ENCODE measurements around the gene BICDL1.
A peak's percentile ranks its signal among the peaks of the same experiment; 100 is the strongest.
"Not testable (repeated sequence)": the region's sequence is repeated elsewhere in the genome, so short reads cannot be mapped to it uniquely, and the experiment has no call there.

Gene BICDL1

GRCh38 chr12:119992129-119992705 lies 3.2 kb downstream of the BICDL1 start:
- Mint-ChIP-seq H3K27me3 (no peaks in the 10 kb centered on the region), H3K27ac (peak overlapping the region; percentile 94), H3K4me1 (peaks cover 62% of the 10 kb centered on the region), H3K9me3 (no peaks in the 10 kb centered on the region), H3K36me3 (peaks cover 34% of the 10 kb centered on the region), H3K4me3 (peak overlapping the region; percentile 96)

GRCh38 chr12:119994892-119995658 lies 6.0 kb downstream of the BICDL1 start:
- H3K4me3 Mint-ChIP-seq, result peak overlapping the region; percentile 42
- no peaks in the 10 kb centered on the region for H3K27me3 Mint-ChIP-seq
- peak overlapping the region; percentile 46 for H3K27ac Mint-ChIP-seq
- H3K9me3 Mint-ChIP-seq, result no peaks in the 10 kb centered on the region
- H3K4me1 Mint-ChIP-seq, result peaks cover 72% of the 10 kb centered on the region
- peaks cover 45% of the 10 kb centered on the region for H3K36me3 Mint-ChIP-seq

GRCh38 chr12:119996417-119996816 lies 7.4 kb downstream of the BICDL1 start:
- Mint-ChIP-seq H3K27me3 (no peaks in the 10 kb centered on the region), H3K4me3 (peak overlapping the region; percentile 13), H3K27ac (peak overlapping the region; percentile 49), H3K4me1 (peaks cover 80% of the 10 kb centered on the region), H3K9me3 (no peaks in the 10 kb centered on the region), H3K36me3 (peaks cover 46% of the 10 kb centered on the region)

- Mint-ChIP-seq H3K4me3 (peak overlapping the region; percentile 39), H3K27me3 (no peaks in the 10 kb centered on the region), H3K4me1 (peaks cover 75% of the 10 kb centered on the region), H3K9me3 (no peaks in the 10 kb centered on the region), H3K36me3 (peaks cover 43% of the 10 kb centered on the region), H3K27ac (peak overlapping the region; percentile 83)
These were observed 9.6 kb downstream of the BICDL1 start for GRCh38 chr12:119998471-119999245.

- H3K9me3 Mint-ChIP-seq, result no peaks in the 10 kb centered on the region
- peak overlapping the region; percentile 19 for H3K4me3 Mint-ChIP-seq
- H3K27me3 Mint-ChIP-seq, result no peaks in the 10 kb centered on the region
- H3K36me3 Mint-ChIP-seq, result peaks cover 40% of the 10 kb centered on the region
- H3K27ac Mint-ChIP-seq, result no peak overlapping the region
- peaks cover 72% of the 10 kb centered on the region for H3K4me1 Mint-ChIP-seq
These were observed 11.5 kb downstream of the BICDL1 start for GRCh38 chr12:120000556-120000955.

- Mint-ChIP-seq H3K4me1 (peaks cover 84% of the 10 kb centered on the region), H3K27me3 (no peaks in the 10 kb centered on the region), H3K4me3 (peak overlapping the region; percentile 86), H3K36me3 (peaks cover 45% of the 10 kb centered on the region), H3K9me3 (peaks cover 6% of the 10 kb centered on the region), H3K27ac (peak overlapping the region; percentile 99)
These were observed 17.4 kb downstream of the BICDL1 start for GRCh38 chr12:120006258-120006975.

GRCh38 chr12:120007272-120007671 lies 18.2 kb downstream of the BICDL1 start:
- Mint-ChIP-seq H3K27me3 (no peaks in the 10 kb centered on the region), H3K9me3 (peaks cover 6% of the 10 kb centered on the region), H3K4me1 (peaks cover 88% of the 10 kb centered on the region), H3K4me3 (peak overlapping the region; percentile 86), H3K27ac (peak overlapping the region; percentile 99), H3K36me3 (peaks cover 47% of the 10 kb centered on the region)

GRCh38 chr12:120010661-120011230 lies 21.7 kb downstream of the BICDL1 start:
- Mint-ChIP-seq H3K27me3 (no peaks in the 10 kb centered on the region), H3K36me3 (peaks cover 46% of the 10 kb centered on the region), H3K4me3 (peak overlapping the region; percentile 48), H3K27ac (peak overlapping the region; percentile 100), H3K4me1 (peaks cover 99% of the 10 kb centered on the region), H3K9me3 (peaks cover 6% of the 10 kb centered on the region)

GRCh38 chr12:120012067-120012621 lies 23.1 kb downstream of the BICDL1 start:
- peaks cover 39% of the 10 kb centered on the region for H3K36me3 Mint-ChIP-seq
- peaks cover 94% of the 10 kb centered on the region for H3K4me1 Mint-ChIP-seq
- peak overlapping the region; percentile 85 for H3K4me3 Mint-ChIP-seq
- no peaks in the 10 kb centered on the region for H3K27me3 Mint-ChIP-seq
- H3K27ac Mint-ChIP-seq, result peak overlapping the region; percentile 100
- H3K9me3 Mint-ChIP-seq, result peaks cover 6% of the 10 kb centered on the region

GRCh38 chr12:120013659-120014380 lies 24.8 kb downstream of the BICDL1 start:
- peaks cover 92% of the 10 kb centered on the region for H3K4me1 Mint-ChIP-seq
- peak overlapping the region; percentile 83 for H3K4me3 Mint-ChIP-seq
- peaks cover 34% of the 10 kb centered on the region for H3K36me3 Mint-ChIP-seq
- no peaks in the 10 kb centered on the region for H3K27me3 Mint-ChIP-seq
- H3K27ac Mint-ChIP-seq, result peak overlapping the region; percentile 100
- peaks cover under 1% of the 10 kb centered on the region for H3K9me3 Mint-ChIP-seq

GRCh38 chr12:120014381-120014735 lies 25.3 kb downstream of the BICDL1 start:
- H3K36me3 Mint-ChIP-seq, result peaks cover 32% of the 10 kb centered on the region
- H3K27me3 Mint-ChIP-seq, H3K9me3 Mint-ChIP-seq: not testable (repeated sequence)
- peaks cover 92% of the 10 kb centered on the region for H3K4me1 Mint-ChIP-seq
- peak overlapping the region; percentile 100 for H3K27ac Mint-ChIP-seq
- H3K4me3 Mint-ChIP-seq, result peak overlapping the region; percentile 83

- no peaks in the 10 kb centered on the region for H3K9me3 Mint-ChIP-seq
- peak overlapping the region; percentile 100 for H3K27ac Mint-ChIP-seq
- no peaks in the 10 kb centered on the region for H3K27me3 Mint-ChIP-seq
- peaks cover 28% of the 10 kb centered on the region for H3K36me3 Mint-ChIP-seq
- peak overlapping the region; percentile 74 for H3K4me3 Mint-ChIP-seq
- H3K4me1 Mint-ChIP-seq, result peaks cover 90% of the 10 kb centered on the region
These were observed 26.3 kb downstream of the BICDL1 start for GRCh38 chr12:120015313-120015712.

- Mint-ChIP-seq H3K4me1 (peaks cover 81% of the 10 kb centered on the region), H3K4me3 (peak overlapping the region; percentile 56), H3K36me3 (peaks cover 28% of the 10 kb centered on the region), H3K27ac (peak overlapping the region; percentile 100)
- H3K9me3 Mint-ChIP-seq, H3K27me3 Mint-ChIP-seq: not testable (repeated sequence)
These were observed 27.2 kb downstream of the BICDL1 start for GRCh38 chr12:120016199-120016598.

- peak overlapping the region; percentile 62 for H3K27ac Mint-ChIP-seq
- H3K4me1 Mint-ChIP-seq, result peaks cover 53% of the 10 kb centered on the region
- no peaks in the 10 kb centered on the region for H3K9me3 Mint-ChIP-seq
- peak overlapping the region; percentile 13 for H3K4me3 Mint-ChIP-seq
- H3K27me3 Mint-ChIP-seq, result no peaks in the 10 kb centered on the region
- peaks cover 27% of the 10 kb centered on the region for H3K36me3 Mint-ChIP-seq
These were observed 30.2 kb downstream of the BICDL1 start for GRCh38 chr12:120019197-120019596.
